Parathyroid adenoma (tissue), 2 donors: Measurements from ENCODE around the gene MAP3K1.
"Not testable (repeated sequence)": the region's sequence is repeated elsewhere in the genome, so short reads cannot be mapped to it uniquely, and the experiment has no call there.

Experiments
- H2AFZ ChIP-seq: fragments of 300-600 bp; sonication (generic); one replicate; pipeline ENCODE4 v1.7.0; 2017; ENCODE audit warnings: antibody characterized with exemption, mild to moderate bottlenecking
- H3K27ac ChIP-seq: fragments of 300-600 bp; sonication (generic); one replicate; pipeline ENCODE4 v1.7.0; 2017
- H3K27me3 ChIP-seq: fragments of 300-600 bp; sonication (generic); one replicate; pipeline ENCODE4 v1.7.0; 2017; ENCODE audit warnings: low read length; ENCODE audit not compliant: control insufficient read depth, insufficient read depth
- H3K36me3 ChIP-seq: fragments of 300-600 bp; sonication (generic); one replicate; pipeline ENCODE4 v1.7.0; 2017; ENCODE audit warnings: low read length; ENCODE audit not compliant: control insufficient read depth, insufficient read depth
- H3K4me1 ChIP-seq: fragments of 300-600 bp; sonication (generic); one replicate; pipeline ENCODE4 v1.7.0; 2017; ENCODE audit warnings: control low read depth
- H3K4me2 ChIP-seq: fragments of 300-600 bp; sonication (generic); one replicate; pipeline ENCODE4 v1.7.0; 2017; ENCODE audit warnings: low read length
- H3K4me3 ChIP-seq: fragments of 300-600 bp; sonication (generic); one replicate; pipeline ENCODE4 v1.7.0; 2017; ENCODE audit warnings: low read depth, low read length
- H3K79me2 ChIP-seq: fragments of 300-600 bp; sonication (generic); one replicate; pipeline ENCODE4 v1.7.0; 2017; ENCODE audit warnings: control low read depth
- H3K9ac ChIP-seq: fragments of 300-600 bp; sonication (generic); one replicate; pipeline ENCODE4 v1.7.0; 2017; ENCODE audit warnings: mild to moderate bottlenecking
- H3K9me3 ChIP-seq: fragments of 300-600 bp; sonication (generic); one replicate; pipeline ENCODE4 v1.7.0; 2017; ENCODE audit warnings: low read length; ENCODE audit not compliant: control insufficient read depth
- CTCF ChIP-seq: fragments of 300-600 bp; sonication (generic); IDR thresholded peaks from one replicate; pipeline ENCODE4 v1.7.0; 2017; ENCODE audit warnings: antibody characterized with exemption, mild to moderate bottlenecking
- donor health status: primary hyperparathyroidism.

The MAP3K1 gene

GRCh38 chr5:56774957-56775356 lies 40.4 kb upstream of the MAP3K1 start:
- H3K9me3 ChIP-seq = no peaks in the 10 kb centered on the region
- H3K4me1 ChIP-seq = no peaks in the 10 kb centered on the region
- H3K36me3 ChIP-seq = no peaks in the 10 kb centered on the region
- no peak overlapping the region for H3K9ac ChIP-seq
- no peak overlapping the region for H2AFZ ChIP-seq
- H3K79me2 ChIP-seq = no peaks in the 10 kb centered on the region
- no peak overlapping the region for H3K27ac ChIP-seq
- no peak overlapping the region for H3K4me2 ChIP-seq
- no peaks in the 10 kb centered on the region for H3K27me3 ChIP-seq
- no peak overlapping the region for H3K4me3 ChIP-seq
- no peak for TF ChIP-seq CTCF

GRCh38 chr5:56776212-56776846 lies 39.0 kb upstream of the MAP3K1 start:
- not testable (repeated sequence) for H3K27me3 ChIP-seq, H3K4me1 ChIP-seq, H3K9ac ChIP-seq, H3K4me3 ChIP-seq, H3K4me2 ChIP-seq, H3K27ac ChIP-seq, H3K9me3 ChIP-seq, H3K79me2 ChIP-seq, H2AFZ ChIP-seq, H3K36me3 ChIP-seq

- no peak overlapping the region for H2AFZ ChIP-seq
- H3K79me2 ChIP-seq = no peaks in the 10 kb centered on the region
- no peak overlapping the region for H3K4me3 ChIP-seq
- no peaks in the 10 kb centered on the region for H3K27me3 ChIP-seq
- H3K27ac ChIP-seq = no peak overlapping the region
- H3K9ac ChIP-seq = no peak overlapping the region
- H3K4me1 ChIP-seq = no peaks in the 10 kb centered on the region
- H3K36me3 ChIP-seq = no peaks in the 10 kb centered on the region
- TF ChIP-seq CTCF = no peak
- H3K9me3 ChIP-seq = no peaks in the 10 kb centered on the region
- H3K4me2 ChIP-seq = no peak overlapping the region
These were observed 32.1 kb upstream of the MAP3K1 start for GRCh38 chr5:56783261-56783660.

- Histone ChIP-seq H3K9ac (no peak overlapping the region), H3K4me3 (no peak overlapping the region), H3K79me2 (no peaks in the 10 kb centered on the region), H2AFZ (no peak overlapping the region), H3K4me2 (no peak overlapping the region), H3K27ac (no peak overlapping the region), H3K9me3 (no peaks in the 10 kb centered on the region), H3K27me3 (no peaks in the 10 kb centered on the region), H3K36me3 (no peaks in the 10 kb centered on the region), H3K4me1 (no peaks in the 10 kb centered on the region)
- no peak for TF ChIP-seq CTCF
These were observed 29.0 kb upstream of the MAP3K1 start for GRCh38 chr5:56786346-56786745.

- TF ChIP-seq CTCF = no peak
These were observed 24.0 kb upstream of the MAP3K1 start for GRCh38 chr5:56791396-56791795.

More at GRCh38 chr5:56791396-56791795, 24.0 kb upstream of the MAP3K1 start:
- no peaks in the 10 kb centered on the region for H3K79me2 ChIP-seq
- no peaks in the 10 kb centered on the region for H3K9me3 ChIP-seq
- no peaks in the 10 kb centered on the region for H3K27me3 ChIP-seq
- H3K4me1 ChIP-seq = no peaks in the 10 kb centered on the region
- no peak overlapping the region for H3K27ac ChIP-seq
- no peak overlapping the region for H3K4me3 ChIP-seq
- no peak overlapping the region for H3K9ac ChIP-seq
- H2AFZ ChIP-seq = no peak overlapping the region
- no peaks in the 10 kb centered on the region for H3K36me3 ChIP-seq
- H3K4me2 ChIP-seq = no peak overlapping the region
